Colonic mucosa (tissue), 4 donors: ENCODE data around the gene MPP3. TPM values are rescaled to one million over a fixed set of nuclear protein-coding genes. Genes with fewer than 3 reads are reported as not detected.

Source experiments
- DNase-seq: peaks from one replicate; pipeline ENCODE4 v3.0.0-alpha.2; 2020
- H3K27ac ChIP-seq: fragments of 200-600 bp; one replicate; pipeline ENCODE4 v1.8.0; 2021
- H3K27me3 ChIP-seq: fragments of 200-600 bp; one replicate; pipeline ENCODE4 v1.8.0; 2021
- H3K36me3 ChIP-seq: fragments of 200-600 bp; one replicate; pipeline ENCODE4 v1.8.0; 2021
- H3K4me1 ChIP-seq: fragments of 200-600 bp; one replicate; pipeline ENCODE4 v1.8.0; 2021; ENCODE audit warnings: mild to moderate bottlenecking
- H3K4me3 ChIP-seq: fragments of 200-600 bp; one replicate; pipeline ENCODE4 v1.8.0; 2021
- H3K9ac ChIP-seq, 2 donors: one replicate each; pipeline ENCODE4 v1.7.0; 2013; ENCODE audit warnings: control low read depth in 2 of 2, low read depth in 2 of 2, low read length in 2 of 2
- H3K9me3 ChIP-seq: fragments of 200-600 bp; one replicate; pipeline ENCODE4 v1.8.0; 2021
- intact Hi-C: fragments of 100-400 bp; cut with DNase I; formaldehyde crosslinking; loops from one replicate; pipeline ENCODE4 v1.14.1; 2022
- total RNA-seq, 2 donors: library from RNA; stranded (reverse); fragmentation: NEBNext Ultra II Directional in 1 of 2; extraction: Animal tissue kit (Norgen Biotek cat#: 25700) in 1 of 2; gene quantifications; one replicate each; pipeline ENCODE4 v1.2.1, GENCODE V29; 2021
- TF ChIP-seq, protein P1 (sequence below): fragments of 200-600 bp; IDR thresholded peaks from one replicate; pipeline ENCODE4 v1.8.0; 2022; ENCODE audit warnings: antibody characterized with exemption, mild to moderate bottlenecking
- donor health status: healthy.
- donor health status: DM: no; HTN: no; CAD: no.
- donor health status: DM: no; HTN: no; CAD: no.

The MPP3 gene
- total RNA-seq, 2 donors from 2014 or later, result 1.9 to 3.1 TPM

GRCh38 chr17:43788540-43788939 is 44.4 kb downstream of the MPP3 start:
- H3K27me3 ChIP-seq, result no peaks in the 10 kb centered on the region
- H3K4me1 ChIP-seq, result no peaks in the 10 kb centered on the region
- no peak overlapping the region for H3K4me3 ChIP-seq
- no peak overlapping the region for H3K9ac ChIP-seq
- no peaks in the 10 kb centered on the region for H3K9me3 ChIP-seq
- TF ChIP-seq, protein P1, sequence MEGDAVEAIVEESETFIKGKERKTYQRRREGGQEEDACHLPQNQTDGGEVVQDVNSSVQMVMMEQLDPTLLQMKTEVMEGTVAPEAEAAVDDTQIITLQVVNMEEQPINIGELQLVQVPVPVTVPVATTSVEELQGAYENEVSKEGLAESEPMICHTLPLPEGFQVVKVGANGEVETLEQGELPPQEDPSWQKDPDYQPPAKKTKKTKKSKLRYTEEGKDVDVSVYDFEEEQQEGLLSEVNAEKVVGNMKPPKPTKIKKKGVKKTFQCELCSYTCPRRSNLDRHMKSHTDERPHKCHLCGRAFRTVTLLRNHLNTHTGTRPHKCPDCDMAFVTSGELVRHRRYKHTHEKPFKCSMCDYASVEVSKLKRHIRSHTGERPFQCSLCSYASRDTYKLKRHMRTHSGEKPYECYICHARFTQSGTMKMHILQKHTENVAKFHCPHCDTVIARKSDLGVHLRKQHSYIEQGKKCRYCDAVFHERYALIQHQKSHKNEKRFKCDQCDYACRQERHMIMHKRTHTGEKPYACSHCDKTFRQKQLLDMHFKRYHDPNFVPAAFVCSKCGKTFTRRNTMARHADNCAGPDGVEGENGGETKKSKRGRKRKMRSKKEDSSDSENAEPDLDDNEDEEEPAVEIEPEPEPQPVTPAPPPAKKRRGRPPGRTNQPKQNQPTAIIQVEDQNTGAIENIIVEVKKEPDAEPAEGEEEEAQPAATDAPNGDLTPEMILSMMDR, result no peak
- intact Hi-C loops, result loop anchor here (5.0 kb wide), 1 partner anchor 59 kb away; the partner anchor contains the start of gene CD300LG
- no peak overlapping the region for H3K27ac ChIP-seq
- no peaks in the 10 kb centered on the region for H3K36me3 ChIP-seq
- DNase-seq, result no peak

GRCh38 chr17:43787728-43788127 is 45.2 kb downstream of the MPP3 start:
- TF ChIP-seq, protein P1, result no peak
- Histone ChIP-seq H3K9me3 (no peaks in the 10 kb centered on the region), H3K4me3 (no peak overlapping the region)

DNA sequence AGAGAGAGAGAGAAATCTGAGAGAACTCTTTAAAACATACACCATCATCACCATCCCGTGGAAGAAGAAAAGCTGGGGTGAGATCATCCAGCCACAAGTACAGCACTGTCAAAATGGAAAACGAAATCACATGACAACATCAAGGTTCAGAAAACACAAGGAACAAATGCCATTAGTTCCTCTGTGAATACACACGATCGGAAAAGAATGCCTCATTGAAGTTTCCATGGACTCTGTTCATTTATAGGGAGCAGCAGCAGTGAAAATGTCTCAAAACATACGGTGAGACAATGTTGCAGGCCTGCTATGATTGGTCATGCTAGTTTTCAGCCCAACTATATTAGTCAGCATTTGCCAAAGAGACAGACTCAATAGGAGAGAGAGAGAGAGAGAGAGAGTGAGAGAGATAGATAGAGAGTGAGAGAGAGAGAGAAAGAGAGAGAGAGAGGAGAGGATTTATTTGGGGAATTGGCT is 48.3 kb downstream of the MPP3 start:
- DNase-seq, result no peak
- Histone ChIP-seq H3K4me3 (no peak overlapping the region), H3K4me1 (no peaks in the 10 kb centered on the region), H3K9me3 (no peaks in the 10 kb centered on the region), H3K27me3 (no peaks in the 10 kb centered on the region), H3K36me3 (no peaks in the 10 kb centered on the region), H3K27ac (no peak overlapping the region), H3K9ac (no peak overlapping the region)
- intact Hi-C loops, result loop anchor here (5.0 kb wide), 1 partner anchor 63 kb away; the partner anchor contains the start of gene CD300LG
- TF ChIP-seq, protein P1, result no peak

More at GRCh38 chr17:43787728-43788127, 45.2 kb downstream of the MPP3 start:
- H3K27ac ChIP-seq, result no peak overlapping the region
- H3K36me3 ChIP-seq, result no peaks in the 10 kb centered on the region
- intact Hi-C loops, result loop anchor here (5.0 kb wide), 1 partner anchor 60 kb away; the partner anchor contains the start of gene CD300LG
- H3K4me1 ChIP-seq, result no peaks in the 10 kb centered on the region
- H3K9ac ChIP-seq, result no peak overlapping the region
- no peak for DNase-seq
- no peaks in the 10 kb centered on the region for H3K27me3 ChIP-seq

- DNase-seq, result no peak
- no peaks in the 10 kb centered on the region for H3K27me3 ChIP-seq
- TF ChIP-seq, protein P1, result no peak
- intact Hi-C loops, result no loop called here
- H3K27ac ChIP-seq, result no peak overlapping the region
- no peak overlapping the region for H3K9ac ChIP-seq
- H3K9me3 ChIP-seq, result no peaks in the 10 kb centered on the region
- H3K36me3 ChIP-seq, result no peaks in the 10 kb centered on the region
- no peaks in the 10 kb centered on the region for H3K4me1 ChIP-seq
- no peak overlapping the region for H3K4me3 ChIP-seq
Measured at GRCh38 chr17:43784068-43784467, 48.9 kb downstream of the MPP3 start.

GRCh38 chr17:43782913-43783680 is 49.8 kb downstream of the MPP3 start:
- Histone ChIP-seq H3K4me3 (no peak overlapping the region), H3K27me3 (no peaks in the 10 kb centered on the region), H3K9me3 (no peaks in the 10 kb centered on the region), H3K4me1 (no peaks in the 10 kb centered on the region), H3K36me3 (no peaks in the 10 kb centered on the region), H3K9ac (no peak overlapping the region), H3K27ac (no peak overlapping the region)
- DNase-seq, result no peak
- intact Hi-C loops, result no loop called here
- TF ChIP-seq, protein P1, result no peak
